Ovary (tissue), 9 donors: ENCODE data around the gene URGCP. TPM values are rescaled to one million over a fixed set of nuclear protein-coding genes. Genes with fewer than 3 reads are reported as not detected.

ENCODE experiments used
- DNase-seq, 5 donors: peaks; one replicate each; pipeline ENCODE4 v3.0.0-alpha.2; 2019 to 2020
- H3K27ac ChIP-seq, 2 donors: fragments of 200-600 bp; one replicate each; pipeline versions ENCODE4 v1.5.1 to v1.8.0; 2019 to 2022
- H3K27me3 ChIP-seq: fragments of 200-600 bp; one replicate; pipeline ENCODE4 v1.8.0; 2022
- H3K36me3 ChIP-seq: fragments of 200-600 bp; sonication (generic); one replicate; pipeline ENCODE4 v1.5.1; 2019
- H3K4me1 ChIP-seq: one replicate; pipeline ENCODE4 v1.8.1; 2013; ENCODE audit warnings: mild to moderate bottlenecking, moderate library complexity; ENCODE audit not compliant: insufficient read depth
- H3K4me3 ChIP-seq: fragments of 200-600 bp; sonication (generic); one replicate; pipeline ENCODE4 v1.5.1; 2017
- H3K9me3 ChIP-seq, 2 donors: fragments of 200-600 bp in 1 of 2; sonication (generic) in 1 of 2; one replicate each; pipeline versions ENCODE4 v1.5.1 to v1.8.1; 2013 to 2019; ENCODE audit warnings: mild to moderate bottlenecking in 1 of 2, moderate library complexity in 1 of 2
- CTCF ChIP-seq, 3 donors: fragments of 450-650 bp in 2 of 3; fragments of 200-600 bp in 1 of 3; IDR thresholded peaks; one replicate each; pipeline versions ENCODE4 v1.5.1 to v1.8.0; 2016 to 2022; ENCODE audit warnings: antibody characterized with exemption in 3 of 3, mild to moderate bottlenecking in 1 of 3
- EP300 ChIP-seq: sonication (generic); formaldehyde crosslinking; IDR thresholded peaks from one replicate; pipeline ENCODE4 v1.6.1; 2017; ENCODE audit warnings: antibody characterized with exemption
- POLR2A ChIP-seq: fragments of 450-650 bp; IDR thresholded peaks from one replicate; pipeline ENCODE4 v1.6.1; 2017; ENCODE audit warnings: antibody characterized with exemption, mild to moderate bottlenecking, moderate library complexity
- WGBS, 3 donors: extraction: QIAGEN DNeasy Blood & Tissue Kit in 1 of 3; methylation state at CpG; one replicate each; pipeline versions ENCODE4 v1.1.5 to v1.1.7; 2013 to 2017; 5-methylcytosine and 5-hydroxymethylcytosine counted together
- intact Hi-C, 4 donors: fragments of 100-400 bp; cut with DNase I; formaldehyde crosslinking; loops; one replicate each; pipeline versions ENCODE4 v1.11.0 to v1.15.1; 2022 to 2023
- polyA plus RNA-seq, 2 donors: library from polyadenylated mRNA; stranded (reverse); fragments of 200-250 nt in 1 of 2; fragments of 350-450 nt in 1 of 2; fragmentation: Illumina TruSeq in 1 of 2; extraction: RNeasy Lipid Tissue Mini Kit (QIAGEN cat#74804) in 1 of 2; gene quantifications; one replicate each; pipeline ENCODE4 v1.2.3, GENCODE V29; 2013 to 2014
- total RNA-seq, 7 donors: library from RNA; depleted of rRNA in 2 of 7; stranded (reverse); fragments of >200 nt in 2 of 7; fragmentation: NEBNext Ultra II Directional in 3 of 7; extraction: Animal tissue kit (Norgen Biotek cat#: 25700) in 3 of 7; gene quantifications; one replicate each; pipeline versions ENCODE4 v1.1.0 to v1.2.4, GENCODE V29; 2016 to 2023
- donor health status: DM: no; HTN: no; CAD: no; lungs with moderate emphysema.
- donor health status: DM: no; HTN: no; CAD: no.
- donor health status: Bipolar disorder and iron deficiency.
- donor health status: DM: yes; HTN: yes; CAD: no.
- donor health status: DM: no; HTN: no; CAD: no.
- donor health status: DM: yes; HTN: yes; CAD: no.

The URGCP gene
- total and polyA plus RNA-seq, 9 donors = 19.3 to 55.1 (median 38.8) TPM

DNA sequence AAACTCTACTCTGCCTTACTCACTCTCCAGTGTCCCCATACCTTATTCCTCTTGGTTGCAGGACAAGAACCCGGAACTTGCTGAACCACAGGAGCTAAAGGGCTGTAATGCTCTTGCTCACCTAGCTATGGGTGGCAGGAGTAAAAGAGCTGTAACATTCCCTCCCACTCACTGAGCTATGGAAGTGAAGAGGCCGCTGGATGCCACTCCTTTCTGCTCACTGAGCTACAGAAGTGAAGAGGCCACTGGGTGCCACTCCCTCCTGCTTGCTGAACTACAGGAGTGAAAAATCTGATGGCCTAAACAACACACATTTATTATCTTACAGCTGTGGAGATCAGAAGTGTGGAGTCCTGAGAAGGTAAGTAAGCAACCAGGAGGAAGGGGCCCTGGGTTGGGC is 54.6 kb downstream of the URGCP start:
- no peak for DNase-seq
- H3K36me3 ChIP-seq = no peaks in the 10 kb centered on the region
- H3K4me1 ChIP-seq = no peaks in the 10 kb centered on the region
- 79 to 92% (median 91%) methylated on average over 2 of the region's 2 CpGs for WGBS, 3 donors
- no peaks in the 10 kb centered on the region for H3K9me3 ChIP-seq
- H3K27ac ChIP-seq = no peak overlapping the region
- H3K27me3 ChIP-seq = no peaks in the 10 kb centered on the region
- TF ChIP-seq CTCF (IDR thresholded peaks at IDR 0.05) (no peak), EP300 (no peak), POLR2A (no peak)
- intact Hi-C loops = no loop called here
- H3K4me3 ChIP-seq = no peak overlapping the region

GRCh38 chr7:43850348-43851116 is 55.9 kb downstream of the URGCP start:
- H3K27me3 ChIP-seq = no peaks in the 10 kb centered on the region
- H3K27ac ChIP-seq = no peak overlapping the region
- no peaks in the 10 kb centered on the region for H3K36me3 ChIP-seq
- no peak overlapping the region for H3K4me3 ChIP-seq
- no peaks in the 10 kb centered on the region for H3K9me3 ChIP-seq
- intact Hi-C loops = no loop called here
- H3K4me1 ChIP-seq = no peaks in the 10 kb centered on the region
- no peak for DNase-seq
- whole genome bisulfite sequencing, 3 donors = 87 to 90% (median 90%) methylated on average over 5 of the region's 5 CpGs
- TF ChIP-seq POLR2A (no peak), CTCF (IDR thresholded peaks at IDR 0.05) (no peak)

- Histone ChIP-seq H3K4me1 (no peaks in the 10 kb centered on the region), H3K27me3 (no peaks in the 10 kb centered on the region), H3K9me3 (no peaks in the 10 kb centered on the region), H3K36me3 (no peaks in the 10 kb centered on the region), H3K4me3 (no peak overlapping the region), H3K27ac (no peak overlapping the region)
- intact Hi-C loops = no loop called here
- 62 to 76% (median 75%) methylated on average over 2 of the region's 2 CpGs for WGBS, 3 donors
- TF ChIP-seq EP300 (no peak), CTCF (IDR thresholded peaks at IDR 0.05) (no peak), POLR2A (no peak)
- no peak for DNase-seq
Observed at GRCh38 chr7:43849047-43849446, 57.3 kb downstream of the URGCP start.

- intact Hi-C loops = no loop called here
- Histone ChIP-seq H3K4me1 (no peaks in the 10 kb centered on the region), H3K4me3 (no peak overlapping the region), H3K9me3 (no peaks in the 10 kb centered on the region), H3K27ac (no peak overlapping the region), H3K36me3 (no peaks in the 10 kb centered on the region), H3K27me3 (no peaks in the 10 kb centered on the region)
- TF ChIP-seq EP300 (no peak), POLR2A (no peak), CTCF (IDR thresholded peaks at IDR 0.05) (no peak)
- no peak for DNase-seq
- WGBS, 3 donors = 59 to 64% (median 62%) methylated on average over 4 of the region's 4 CpGs
Observed at GRCh38 chr7:43847496-43847895, 58.9 kb downstream of the URGCP start.
